Astrocyte (in vitro differentiated cells and primary cell): Measurements from ENCODE around the gene OR10H5.

Experiments
- CTCF ChIP-seq: IDR thresholded peaks from 2 replicates; pipeline ENCODE4 v1.5.1; 2011; ENCODE audit warnings: low read depth, mild to moderate bottlenecking, inconsistent platforms, low read length, moderate library complexity; ENCODE audit not compliant: insufficient read depth
- EZH2 ChIP-seq: IDR thresholded peaks from 2 replicates; pipeline ENCODE4 v1.6.1; 2012; ENCODE audit warnings: mild to moderate bottlenecking, low read length, inconsistent platforms; ENCODE audit not compliant: insufficient read depth

- TF ChIP-seq CTCF (no peak), EZH2 (no peak)
Measured at GRCh38 chr19:15840833-15841232, 53.4 kb downstream of the OR10H5 start.
